A549 (cell line): ENCODE measurements around the gene RBL2. TPM values are rescaled to one million over a fixed set of nuclear protein-coding genes. Genes with fewer than 3 reads are reported as not detected.

Source experiments
- ATAC-seq, 2 experiments: fragments of 200-7000 bp in 1 of 2; fragments of >200 bp in 1 of 2; cut with Nextera tagmentation in 1 of 2; cut with Tn5 transposase in 1 of 2; 3 replicates each; pipeline versions ENCODE4 v1.8.0 to v1.9.1; 2018 to 2020; ENCODE audit warnings: mild to moderate bottlenecking in 1 of 2, moderate library complexity in 1 of 2
- CTCF ChIA-PET: fragments of 300-600 bp; sonication (Branson Sonifier 250); formaldehyde crosslinking; extraction: SDS; loops from one replicate; lab custom pipeline; 2021; ENCODE audit warnings: antibody characterized with exemption, inconsistent platforms; lab: Yijun Ruan, JAX
- POLR2A ChIA-PET: fragments of 350-600 bp; formaldehyde crosslinking; extraction: SDS; loops from one replicate; lab custom pipeline; 2021; ENCODE audit warnings: antibody characterized with exemption, inconsistent platforms; lab: Yijun Ruan, JAX
- DNase-seq, 2 experiments: peaks; one replicate each; pipeline versions ENCODE4 v3.0.0 to v3.0.0-alpha.2; 2011 to 2016; ENCODE audit warnings: low read depth in 1 of 2, low spot score in 1 of 2
- FAIRE-seq: peaks from 2 replicates; lab custom pipeline; 2011; peaks lifted over from hg19 to GRCh38; lab: Jason Lieb, UNC
- H3K27ac ChIP-seq, 2 experiments: fragments of >200 bp; sonication (Bioruptor Twin); formaldehyde crosslinking; 3 replicates each; pipeline ENCODE4 v1.5.1; 2016 to 2017
- H3K4me1 ChIP-seq: fragments of >200 bp; sonication (Bioruptor Twin); formaldehyde crosslinking; 3 replicates; pipeline ENCODE4 v1.6.1; 2016
- H3K4me2 ChIP-seq: fragments of >200 bp; sonication (Bioruptor Twin); formaldehyde crosslinking; 3 replicates; pipeline ENCODE4 v1.6.1; 2016
- H3K4me3 ChIP-seq: fragments of >200 bp; sonication (Bioruptor Twin); formaldehyde crosslinking; 3 replicates; pipeline ENCODE4 v1.5.1; 2016
- H3K9me3 ChIP-seq: fragments of >200 bp; sonication (Bioruptor Twin); formaldehyde crosslinking; 3 replicates; pipeline ENCODE4 v1.6.1; 2016
- BCL3 ChIP-seq: fragments of >200 bp; sonication (Bioruptor Twin); formaldehyde crosslinking; IDR thresholded peaks from 3 replicates; pipeline ENCODE4 v1.6.1; 2016
- CHD2 ChIP-seq: fragments of 150-350 bp; IDR thresholded peaks from 2 replicates; pipeline ENCODE4 v1.6.1; 2014; ENCODE audit warnings: low read length; ENCODE audit not compliant: partially characterized antibody
- ELK1 ChIP-seq: fragments of 150-350 bp; IDR thresholded peaks from 2 replicates; pipeline ENCODE4 v1.6.1; 2014; ENCODE audit warnings: low read depth, mild to moderate bottlenecking, low read length
- ESRRA ChIP-seq: fragments of 150-350 bp; IDR thresholded peaks from 2 replicates; pipeline ENCODE4 v1.6.1; 2014; ENCODE audit warnings: mild to moderate bottlenecking, low read length, borderline replicate concordance
- FOSL2 ChIP-seq, 2 experiments: fragments of 450-650 bp in 1 of 2; fragments of >200 bp in 1 of 2; sonication (Bioruptor Twin) in 1 of 2; formaldehyde crosslinking; IDR thresholded peaks; 2 replicates each; pipeline versions ENCODE4 v1.5.0 to v1.6.1; 2016 to 2020; ENCODE audit warnings: mild to moderate bottlenecking in 1 of 2, moderate library complexity in 1 of 2
- FOXS1 ChIP-seq: fragments of 250-450 bp; sonication (Bioruptor Pico); IDR thresholded peaks from 2 replicates; pipeline ENCODE4 v1.5.0; 2020; ENCODE audit warnings: mild to moderate bottlenecking, moderate library complexity
- GATA3 ChIP-seq: IDR thresholded peaks from 2 replicates; pipeline ENCODE4 v1.6.1; 2012; ENCODE audit warnings: borderline replicate concordance
- HDAC2 ChIP-seq: fragments of 200-600 bp; sonication (generic); IDR thresholded peaks from 2 replicates; pipeline ENCODE4 v1.6.1; 2016
- HEYL ChIP-seq: fragments of 250-450 bp; sonication (Bioruptor Pico); IDR thresholded peaks from 2 replicates; pipeline ENCODE4 v1.8.0; 2021; ENCODE audit warnings: mild to moderate bottlenecking, moderate library complexity
- HOXA7 ChIP-seq: fragments of 250-450 bp; sonication (Bioruptor Pico); IDR thresholded peaks from 2 replicates; pipeline ENCODE4 v1.5.0; 2020; ENCODE audit warnings: mild to moderate bottlenecking, moderate library complexity
- HOXB13 ChIP-seq: fragments of 250-450 bp; sonication (Bioruptor Pico); IDR thresholded peaks from 2 replicates; pipeline ENCODE4 v1.5.0; 2020; ENCODE audit warnings: low read depth, mild to moderate bottlenecking, moderate library complexity
- JUNB ChIP-seq: fragments of >200 bp; sonication (Bioruptor Twin); formaldehyde crosslinking; IDR thresholded peaks from 2 replicates; pipeline ENCODE4 v1.6.1; 2016
- KDM1A ChIP-seq: fragments of 200-600 bp; sonication (generic); IDR thresholded peaks from 2 replicates; pipeline ENCODE4 v1.6.1; 2016; ENCODE audit warnings: low read depth, mild to moderate bottlenecking
- POLR2A ChIP-seq: IDR thresholded peaks from 2 replicates; pipeline ENCODE4 v1.6.1; 2012; ENCODE audit warnings: mild to moderate bottlenecking, low read length
- RNF2 ChIP-seq: fragments of 200-600 bp; sonication (generic); IDR thresholded peaks from 2 replicates; pipeline ENCODE4 v1.6.1; 2016; ENCODE audit warnings: low read depth, mild to moderate bottlenecking, antibody characterized with exemption, moderate library complexity, borderline replicate concordance
- SREBF2 ChIP-seq: fragments of 450-650 bp; IDR thresholded peaks from 2 replicates; pipeline ENCODE4 v1.6.1; 2014; ENCODE audit warnings: mild to moderate bottlenecking, moderate library complexity
- ZFP36 ChIP-seq: fragments of 450-650 bp; IDR thresholded peaks from 2 replicates; pipeline ENCODE4 v1.6.1; 2014; ENCODE audit warnings: borderline replicate concordance; ENCODE audit not compliant: partially characterized antibody
- WGBS: methylation state at CpG from one replicate; pipeline ENCODE4 v1.1.6; 2017; ENCODE audit errors: missing lambda C conversion rate; 5-methylcytosine and 5-hydroxymethylcytosine counted together
- polyA plus RNA-seq, 4 experiments: library from polyadenylated mRNA; depleted of rRNA in 3 of 4; stranded (reverse); fragments of >200 nt; fragmentation: RNase III in 1 of 4; extraction: RNeasy Plus Mini Kit Qiagen cat#74134 plus additional on column Dnase treatment in 1 of 4; gene quantifications; 2 replicates in 3 of 4; 3 replicates in 1 of 4; pipeline ENCODE4 v1.2.3, GENCODE V29; 2011 to 2017
- TF ChIP-seq, protein P1 (sequence below): fragments of >200 bp; sonication (Bioruptor Twin); formaldehyde crosslinking; IDR thresholded peaks from 3 replicates; pipeline ENCODE4 v1.5.1; 2016
- TF ChIP-seq, protein P2 (sequence below): IDR thresholded peaks from 2 replicates; pipeline ENCODE4 v1.6.1; 2012
- TF ChIP-seq, protein P3 (sequence below): fragments of 250-450 bp; sonication (Bioruptor Pico); IDR thresholded peaks from 2 replicates; pipeline ENCODE4 v1.5.0; 2020; ENCODE audit warnings: low read depth, mild to moderate bottlenecking, moderate library complexity

Gene RBL2
- polyA plus RNA-seq, 2 of the 4 experiments (the other 2 are of a cell fraction) = 17.2 to 45.0 TPM

GRCh38 chr16:53494636-53495035 lies 60.4 kb downstream of the RBL2 start:
- ATAC-seq (no peak), DNase-seq (no peak), FAIRE-seq (no peak)
- Histone ChIP-seq H3K27ac (no peak overlapping the region), H3K4me1 (no peaks in the 10 kb centered on the region), H3K4me3 (no peak overlapping the region), H3K4me2 (no peak overlapping the region), H3K9me3 (no peaks in the 10 kb centered on the region)
- 90% methylated on average over 6 of the region's 6 CpGs for WGBS
- CTCF ChIA-PET = no interaction called here
- POLR2A ChIA-PET = no interaction called here
- TF ChIP-seq HDAC2 (no peak), JUNB (no peak), ESRRA (no peak)

DNA sequence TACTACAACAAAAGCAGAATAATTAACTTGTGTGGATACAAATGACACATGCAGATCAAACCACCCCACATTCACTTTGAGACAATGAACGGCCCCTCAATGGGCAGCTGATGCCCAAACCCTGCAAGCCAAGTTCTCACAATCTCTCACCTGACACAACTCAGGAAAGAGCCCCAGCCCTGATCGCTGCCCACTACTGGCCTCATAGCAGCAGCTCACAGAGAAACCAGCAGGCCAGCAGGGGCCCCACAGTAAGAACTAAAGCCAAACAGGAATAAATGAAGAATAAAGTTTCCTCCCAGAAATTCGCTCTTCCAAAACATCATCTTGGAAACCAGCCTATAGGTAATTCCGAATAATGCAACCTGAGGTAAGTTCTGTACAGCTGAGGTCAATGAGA lies 61.1 kb downstream of the RBL2 start:
- WGBS = 82% methylated on average over 4 of the region's 4 CpGs
- TF ChIP-seq, protein P1, sequence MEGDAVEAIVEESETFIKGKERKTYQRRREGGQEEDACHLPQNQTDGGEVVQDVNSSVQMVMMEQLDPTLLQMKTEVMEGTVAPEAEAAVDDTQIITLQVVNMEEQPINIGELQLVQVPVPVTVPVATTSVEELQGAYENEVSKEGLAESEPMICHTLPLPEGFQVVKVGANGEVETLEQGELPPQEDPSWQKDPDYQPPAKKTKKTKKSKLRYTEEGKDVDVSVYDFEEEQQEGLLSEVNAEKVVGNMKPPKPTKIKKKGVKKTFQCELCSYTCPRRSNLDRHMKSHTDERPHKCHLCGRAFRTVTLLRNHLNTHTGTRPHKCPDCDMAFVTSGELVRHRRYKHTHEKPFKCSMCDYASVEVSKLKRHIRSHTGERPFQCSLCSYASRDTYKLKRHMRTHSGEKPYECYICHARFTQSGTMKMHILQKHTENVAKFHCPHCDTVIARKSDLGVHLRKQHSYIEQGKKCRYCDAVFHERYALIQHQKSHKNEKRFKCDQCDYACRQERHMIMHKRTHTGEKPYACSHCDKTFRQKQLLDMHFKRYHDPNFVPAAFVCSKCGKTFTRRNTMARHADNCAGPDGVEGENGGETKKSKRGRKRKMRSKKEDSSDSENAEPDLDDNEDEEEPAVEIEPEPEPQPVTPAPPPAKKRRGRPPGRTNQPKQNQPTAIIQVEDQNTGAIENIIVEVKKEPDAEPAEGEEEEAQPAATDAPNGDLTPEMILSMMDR = no peak
- TF ChIP-seq KDM1A (no peak), HDAC2 (no peak), ZFP36 (no peak), HOXB13 (CRISPR knock-in tag) (no peak), RNF2 (no peak), HEYL (no peak), ELK1 (no peak), POLR2A (no peak), BCL3 (no peak), SREBF2 (no peak), CHD2 (no peak), GATA3 (no peak), FOXS1 (no peak), HOXA7 (CRISPR knock-in tag) (no peak), FOSL2 (IDR thresholded peaks at IDR 0.05) (no peak), FOSL2 (CRISPR knock-in tag; IDR thresholded peaks at IDR 0.05) (no peak)
- TF ChIP-seq, protein P2, sequence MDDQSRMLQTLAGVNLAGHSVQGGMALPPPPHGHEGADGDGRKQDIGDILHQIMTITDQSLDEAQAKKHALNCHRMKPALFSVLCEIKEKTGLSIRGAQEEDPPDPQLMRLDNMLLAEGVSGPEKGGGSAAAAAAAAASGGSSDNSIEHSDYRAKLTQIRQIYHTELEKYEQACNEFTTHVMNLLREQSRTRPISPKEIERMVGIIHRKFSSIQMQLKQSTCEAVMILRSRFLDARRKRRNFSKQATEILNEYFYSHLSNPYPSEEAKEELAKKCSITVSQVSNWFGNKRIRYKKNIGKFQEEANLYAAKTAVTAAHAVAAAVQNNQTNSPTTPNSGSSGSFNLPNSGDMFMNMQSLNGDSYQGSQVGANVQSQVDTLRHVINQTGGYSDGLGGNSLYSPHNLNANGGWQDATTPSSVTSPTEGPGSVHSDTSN = no peak
- TF ChIP-seq, protein P3, sequence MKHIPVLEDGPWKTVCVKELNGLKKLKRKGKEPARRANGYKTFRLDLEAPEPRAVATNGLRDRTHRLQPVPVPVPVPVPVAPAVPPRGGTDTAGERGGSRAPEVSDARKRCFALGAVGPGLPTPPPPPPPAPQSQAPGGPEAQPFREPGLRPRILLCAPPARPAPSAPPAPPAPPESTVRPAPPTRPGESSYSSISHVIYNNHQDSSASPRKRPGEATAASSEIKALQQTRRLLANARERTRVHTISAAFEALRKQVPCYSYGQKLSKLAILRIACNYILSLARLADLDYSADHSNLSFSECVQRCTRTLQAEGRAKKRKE (CRISPR knock-in tag) = no peak
- TF ChIP-seq, all 56 proteins: peak for 0
- CTCF ChIA-PET = interaction anchor here (0.6 to 1.0 kb wide), 2 partner anchors 15 to 63 kb away, joined by 3 to 4 read pairs; no protein-coding TSS in a partner anchor
- ATAC-seq (peak; percentile 76 to 78; a peak in 5 of 6 replicates), DNase-seq (no peak), FAIRE-seq (no peak)
- H3K4me1 ChIP-seq = no peaks in the 10 kb centered on the region
- H3K4me2 ChIP-seq = no peak overlapping the region
- POLR2A ChIA-PET = no interaction called here
- H3K27ac ChIP-seq = no peak overlapping the region
- no peak overlapping the region for H3K4me3 ChIP-seq
- no peaks in the 10 kb centered on the region for H3K9me3 ChIP-seq
